Endometrial microvascular endothelial cells (primary cell): ENCODE data around the gene RAB30. TPM values are rescaled to one million over a fixed set of nuclear protein-coding genes. Genes with fewer than 3 reads are reported as not detected.

Experiments
- in situ Hi-C: cut with HindIII; loops from 2 replicates; pipeline ENCODE4 v1.10.0; 2017; ENCODE audit warnings: low sequenced_read_pairs, low pct_unique_long_range_greater_than_20kb; ENCODE audit errors: inconsistent ontology term
- total RNA-seq: library from RNA; depleted of rRNA; stranded (reverse); fragments of >200 nt; gene quantifications from one replicate; pipeline ENCODE4 v1.2.3, GENCODE V29; 2015; ENCODE audit errors: inconsistent ontology term

RAB30 gene
- total RNA-seq, 1 donor from 2014 or later = 4.2 TPM

- in situ Hi-C loops = no loop called here
Observed at GRCh38 chr11:83047515-83048225, 24.0 kb downstream of the RAB30 start.

GRCh38 chr11:83046621-83047172 is 25.0 kb downstream of the RAB30 start:
- in situ Hi-C loops = no loop called here

- in situ Hi-C loops = no loop called here
Observed at GRCh38 chr11:83044958-83045712, 26.6 kb downstream of the RAB30 start.

- in situ Hi-C loops = no loop called here
Observed at GRCh38 chr11:83042964-83043711, 28.6 kb downstream of the RAB30 start.

GRCh38 chr11:83041126-83041525 is 30.6 kb downstream of the RAB30 start:
- in situ Hi-C loops = no loop called here

- in situ Hi-C loops = no loop called here
Observed at GRCh38 chr11:83039566-83039965, 32.1 kb downstream of the RAB30 start.

GRCh38 chr11:83037877-83038276 is 33.8 kb downstream of the RAB30 start:
- in situ Hi-C loops = no loop called here

GRCh38 chr11:83036701-83037100 is 35.0 kb downstream of the RAB30 start:
- in situ Hi-C loops = no loop called here

- in situ Hi-C loops = no loop called here
Observed at GRCh38 chr11:83035070-83035854, 36.4 kb downstream of the RAB30 start.

- in situ Hi-C loops = no loop called here
Observed at GRCh38 chr11:83034673-83035014, 37.1 kb downstream of the RAB30 start.

GRCh38 chr11:83033972-83034672 is 37.6 kb downstream of the RAB30 start:
- in situ Hi-C loops = no loop called here

GRCh38 chr11:83033371-83033770 is 38.3 kb downstream of the RAB30 start:
- in situ Hi-C loops = no loop called here

GRCh38 chr11:83031127-83031526 is 40.6 kb downstream of the RAB30 start:
- in situ Hi-C loops = no loop called here

- in situ Hi-C loops = no loop called here
Observed at GRCh38 chr11:83027794-83028193, 43.9 kb downstream of the RAB30 start.

GRCh38 chr11:83027289-83027688 is 44.4 kb downstream of the RAB30 start:
- in situ Hi-C loops = no loop called here

GRCh38 chr11:83026229-83026628 is 45.5 kb downstream of the RAB30 start:
- in situ Hi-C loops = no loop called here

- in situ Hi-C loops = no loop called here
Observed at GRCh38 chr11:83025267-83025704, 46.4 kb downstream of the RAB30 start.

GRCh38 chr11:83024270-83024854 is 47.3 kb downstream of the RAB30 start:
- in situ Hi-C loops = no loop called here
